Stimulated activated CD4-positive, alpha-beta T cell treated with anti-CD3 and anti-CD28 coated beads, Interleukin-1b, Interleukin-23, amount 100 ng/mL, for 48 hours (primary cell): ENCODE data around the gene MYBBP1A.

ENCODE experiments used
- DNase-seq: peaks from one replicate; pipeline ENCODE4 v3.0.0-alpha.2; 2020

MYBBP1A gene

DNA sequence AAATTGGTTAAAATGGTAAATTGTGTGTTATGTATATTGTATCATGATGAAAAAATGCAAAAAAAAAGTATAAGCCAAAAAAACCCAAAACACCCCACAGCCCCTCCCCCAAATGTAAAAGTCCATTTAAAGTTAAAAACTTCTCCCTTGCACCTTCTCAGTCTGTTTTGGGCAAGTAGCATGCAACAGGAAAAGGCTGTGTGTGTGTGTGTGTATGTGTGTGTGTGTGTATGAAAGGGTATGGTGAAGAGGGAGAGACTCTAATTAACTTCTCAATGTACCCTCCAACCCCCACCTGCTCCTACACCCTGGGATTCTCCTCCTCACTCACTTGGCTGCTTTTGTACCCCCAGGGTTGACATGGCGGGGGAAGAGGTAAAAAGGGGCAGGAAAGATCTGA is 14.4 kb upstream of the MYBBP1A start:
- no peak for DNase-seq

DNA sequence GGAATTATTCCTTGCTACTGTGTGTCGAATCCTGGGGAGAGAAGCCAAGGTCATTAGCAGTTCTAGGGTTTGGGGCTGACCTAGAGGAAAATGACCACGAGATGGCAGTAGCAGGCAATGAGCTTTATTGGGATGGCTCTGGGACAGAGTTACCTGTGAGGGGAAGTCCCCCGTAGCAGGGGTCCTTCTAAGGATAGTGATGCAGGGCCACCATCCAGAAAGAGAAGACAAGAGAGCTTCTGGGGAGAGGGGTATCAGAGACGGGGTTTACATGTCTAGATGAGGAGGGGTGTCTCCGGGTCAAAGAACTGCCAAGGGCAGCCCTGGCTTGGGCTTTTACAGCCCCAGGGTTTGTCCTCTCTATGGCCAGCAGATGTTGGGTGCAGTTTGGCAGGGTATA is 11.6 kb upstream of the MYBBP1A start:
- peak; percentile 37 for DNase-seq

DNA sequence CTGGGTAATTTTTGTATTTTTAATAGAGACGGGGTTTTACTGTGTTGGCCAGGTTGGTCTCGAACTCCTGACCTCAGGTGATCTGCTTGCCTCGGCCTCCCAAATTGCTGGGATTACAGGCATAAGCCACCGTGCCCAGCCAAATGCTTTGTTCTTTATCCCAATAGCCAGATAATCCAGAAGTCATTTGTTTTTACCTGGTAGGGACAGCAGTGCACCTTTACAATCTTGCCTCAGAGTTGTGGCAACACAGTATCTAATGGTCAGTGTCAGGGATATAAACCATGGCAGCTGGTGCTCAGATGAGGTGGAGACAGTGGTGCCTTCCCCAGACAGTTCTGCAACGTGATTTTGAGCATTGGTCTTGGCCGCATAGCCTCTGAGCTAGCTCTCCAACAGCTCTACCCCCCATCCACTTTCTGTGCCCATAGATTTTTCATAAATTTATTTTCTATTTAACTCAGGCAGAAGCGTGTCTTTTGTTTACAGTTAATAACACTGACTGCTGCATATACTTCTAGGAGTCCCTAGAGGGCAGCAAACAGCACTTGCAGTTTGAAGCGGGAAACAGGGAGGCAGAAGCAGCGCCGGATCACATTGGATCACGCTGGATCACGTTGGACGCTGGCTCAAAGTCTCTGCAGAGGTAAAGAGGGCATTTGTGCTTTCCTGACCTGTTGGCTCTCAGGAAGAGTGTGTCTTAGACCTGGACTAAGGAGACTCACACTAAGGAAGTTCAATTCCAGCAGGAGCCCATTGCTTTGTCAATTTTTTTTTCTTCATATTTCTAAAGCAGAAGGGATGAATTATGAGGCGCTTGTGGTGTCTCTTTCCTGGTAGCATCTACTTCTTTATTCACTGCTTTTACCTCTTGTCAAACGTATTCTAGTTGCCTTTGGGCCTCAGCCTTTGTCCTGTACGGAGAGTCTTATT is 10.3 kb upstream of the MYBBP1A start:
- peak; percentile 65 for DNase-seq

DNA sequence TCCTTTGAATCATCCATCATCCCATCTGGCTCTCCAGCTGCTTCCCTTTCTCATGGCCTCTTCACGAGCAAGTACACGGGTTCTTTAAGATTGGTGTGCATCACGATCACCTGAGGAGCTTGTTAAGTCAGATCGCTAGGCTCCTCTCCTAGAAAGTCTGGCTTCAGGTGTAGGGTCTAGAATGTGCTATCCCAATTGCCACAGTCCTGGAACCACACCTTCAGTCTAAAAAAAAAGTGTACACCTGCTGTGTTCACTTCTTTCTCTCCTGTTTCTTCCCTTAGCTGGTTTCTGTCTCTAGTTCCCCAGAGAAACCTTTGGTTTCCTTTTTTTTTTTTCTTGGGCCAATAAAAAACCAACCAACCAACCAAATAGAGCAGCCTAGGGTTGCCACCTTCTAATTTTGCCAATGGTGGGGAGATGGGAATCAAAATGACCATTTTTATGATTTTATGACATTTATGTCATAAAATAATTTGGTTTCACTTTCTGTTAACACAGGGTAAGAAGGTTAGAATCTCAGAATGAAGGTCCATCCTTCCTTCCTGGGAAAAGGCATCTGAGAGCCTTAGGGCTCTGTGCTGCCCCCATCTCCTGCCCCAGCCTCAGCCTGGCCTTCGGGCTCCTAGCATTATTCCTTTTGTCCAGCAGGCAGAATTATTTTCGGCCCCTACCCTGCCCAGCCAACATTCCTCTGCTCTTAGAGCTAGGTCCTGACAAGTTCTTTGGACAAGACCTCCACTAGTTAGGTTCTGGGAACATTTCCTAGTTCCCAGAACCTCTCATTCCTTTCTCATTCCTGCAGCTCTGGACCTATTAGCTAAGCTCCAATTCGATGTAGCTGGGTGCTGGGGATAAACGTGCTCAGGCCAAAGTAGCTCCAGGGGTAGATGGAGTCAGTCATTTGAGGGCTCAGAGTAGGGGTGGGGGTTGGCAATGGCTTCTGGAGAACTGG is 7.1 kb upstream of the MYBBP1A start:
- DNase-seq: no peak

DNA sequence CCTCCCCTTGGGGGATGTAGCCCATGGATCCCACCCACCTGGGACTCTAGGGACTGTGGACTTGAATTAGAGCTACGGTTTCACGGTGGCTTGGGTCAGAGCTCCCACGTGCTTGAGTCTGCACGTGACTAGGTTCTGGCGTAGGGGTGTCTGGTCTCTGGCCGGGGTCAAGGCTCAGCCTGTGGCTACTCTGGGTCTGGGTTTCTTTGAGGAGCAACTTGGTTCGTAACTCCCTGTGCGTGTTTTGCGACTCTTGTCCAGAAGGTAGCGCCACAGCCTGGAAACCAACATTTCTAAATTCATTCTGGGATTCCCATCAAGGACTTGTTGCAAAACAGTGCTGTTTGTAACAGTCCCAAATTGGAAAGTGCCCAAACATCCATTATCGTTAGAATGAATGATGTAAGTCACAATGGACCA is 5.7 kb upstream of the MYBBP1A start:
- no peak for DNase-seq

DNA sequence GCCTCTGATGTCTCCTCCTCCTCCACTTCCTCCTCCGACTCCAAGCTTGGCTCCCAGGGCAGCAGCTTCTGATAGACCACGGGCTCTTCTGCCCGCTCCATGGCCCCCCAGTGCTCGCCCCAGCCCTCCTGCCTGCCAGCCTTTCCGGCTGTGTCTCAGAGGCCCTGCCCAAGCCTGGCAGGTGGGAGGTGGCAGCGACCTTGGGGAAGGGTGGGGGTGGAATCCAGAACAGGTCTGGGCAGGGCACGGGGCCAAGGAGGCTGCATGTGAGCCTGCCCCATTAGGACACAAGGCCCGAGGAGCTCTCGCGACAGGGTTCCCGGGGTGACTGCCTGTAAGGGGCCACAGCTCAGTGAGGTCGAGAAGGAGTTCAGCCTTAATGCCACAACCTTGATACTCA is 5.2 kb upstream of the MYBBP1A start, which contains the start of gene GGT6:
Gene GGT6 (minus strand): TSS at position 157 of the 400 bp plus-strand sequence. CDS start 56 bp downstream, at position 101.
- DNase-seq: no peak

DNA sequence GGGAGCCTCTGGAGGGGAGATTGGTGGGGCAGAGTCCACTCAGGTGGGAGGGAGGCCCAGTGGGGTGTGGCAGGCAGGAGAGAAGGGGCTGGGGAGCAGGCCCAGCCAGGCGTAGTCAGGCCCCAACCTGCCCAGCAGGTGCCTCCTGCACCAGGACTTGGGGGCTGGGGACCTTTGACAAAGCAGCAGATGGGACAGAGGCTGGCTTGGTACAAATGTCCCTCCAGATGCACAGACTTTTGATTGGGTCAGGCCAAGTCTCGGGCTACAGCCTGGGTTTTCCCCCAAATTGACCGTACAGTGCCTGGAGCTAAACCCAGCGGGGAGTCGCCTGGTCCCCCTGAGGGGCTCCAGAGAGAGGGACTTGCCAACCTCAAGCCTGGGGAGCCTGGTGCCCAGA is 4.8 kb upstream of the MYBBP1A start:
- DNase-seq: no peak

DNA sequence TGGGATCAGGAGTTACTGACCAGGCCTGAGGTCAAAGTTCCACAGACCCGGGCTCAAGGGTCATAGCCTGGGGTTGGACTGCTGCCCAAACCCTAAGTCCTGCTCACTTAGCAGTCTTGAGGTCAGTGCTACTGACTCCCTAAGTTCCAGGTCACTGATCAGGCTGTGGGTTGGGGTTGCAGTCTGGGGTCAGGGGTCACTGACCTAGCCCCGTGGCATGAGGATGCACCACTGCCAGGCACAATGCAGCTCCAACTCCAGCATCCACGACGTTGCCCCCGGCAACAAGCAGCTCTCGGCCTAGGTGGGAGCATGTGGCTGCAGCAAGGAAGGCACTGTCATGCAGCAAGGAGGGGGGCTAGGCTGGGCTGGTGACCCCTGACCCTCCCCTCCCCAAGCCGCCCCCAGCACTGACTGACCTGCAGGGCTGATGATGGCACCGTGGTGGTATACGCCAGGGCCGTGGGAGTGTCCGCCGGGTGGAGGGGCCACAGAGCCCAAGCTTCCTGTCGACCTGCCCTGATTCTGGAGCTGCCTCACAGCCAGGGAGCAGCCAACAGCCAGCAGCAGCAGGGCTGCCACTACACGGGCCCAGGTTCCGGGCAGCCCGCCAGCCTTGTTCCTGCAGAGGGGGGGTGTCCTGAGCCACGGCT is 4.1 kb upstream of the MYBBP1A start:
- no peak for DNase-seq

DNA sequence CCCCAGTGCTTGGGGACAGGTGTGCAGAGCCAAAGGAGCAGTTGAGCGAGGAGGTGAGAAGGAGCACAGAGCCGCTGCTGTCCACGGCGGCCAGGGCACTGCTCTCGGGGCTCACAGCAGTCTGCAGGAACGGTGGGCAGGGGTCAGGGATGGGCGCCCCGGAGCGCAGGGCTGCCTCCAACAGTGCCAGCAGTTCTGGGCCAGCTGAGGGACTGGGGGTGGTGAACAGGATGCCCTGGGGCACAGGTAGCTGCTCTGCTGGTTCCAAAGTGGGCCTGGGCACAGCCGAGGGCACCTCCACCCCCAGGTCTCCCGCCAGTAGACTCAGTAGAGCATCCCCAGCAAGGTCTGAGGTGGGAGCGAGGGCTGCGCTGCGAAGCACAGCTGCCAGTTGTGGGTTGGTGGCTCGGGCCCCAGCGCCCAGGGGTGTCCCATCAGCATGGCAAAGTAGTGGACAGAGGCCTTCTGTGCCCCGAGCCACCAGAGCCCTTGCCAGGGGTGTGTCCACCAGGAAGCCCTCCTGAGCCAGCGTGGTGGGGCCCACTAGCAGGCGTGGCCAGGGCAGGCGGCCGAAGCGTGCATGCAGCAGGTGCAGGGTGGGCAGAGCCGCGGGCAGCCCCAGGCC is 3.3 kb upstream of the MYBBP1A start:
- DNase-seq: no peak

DNA sequence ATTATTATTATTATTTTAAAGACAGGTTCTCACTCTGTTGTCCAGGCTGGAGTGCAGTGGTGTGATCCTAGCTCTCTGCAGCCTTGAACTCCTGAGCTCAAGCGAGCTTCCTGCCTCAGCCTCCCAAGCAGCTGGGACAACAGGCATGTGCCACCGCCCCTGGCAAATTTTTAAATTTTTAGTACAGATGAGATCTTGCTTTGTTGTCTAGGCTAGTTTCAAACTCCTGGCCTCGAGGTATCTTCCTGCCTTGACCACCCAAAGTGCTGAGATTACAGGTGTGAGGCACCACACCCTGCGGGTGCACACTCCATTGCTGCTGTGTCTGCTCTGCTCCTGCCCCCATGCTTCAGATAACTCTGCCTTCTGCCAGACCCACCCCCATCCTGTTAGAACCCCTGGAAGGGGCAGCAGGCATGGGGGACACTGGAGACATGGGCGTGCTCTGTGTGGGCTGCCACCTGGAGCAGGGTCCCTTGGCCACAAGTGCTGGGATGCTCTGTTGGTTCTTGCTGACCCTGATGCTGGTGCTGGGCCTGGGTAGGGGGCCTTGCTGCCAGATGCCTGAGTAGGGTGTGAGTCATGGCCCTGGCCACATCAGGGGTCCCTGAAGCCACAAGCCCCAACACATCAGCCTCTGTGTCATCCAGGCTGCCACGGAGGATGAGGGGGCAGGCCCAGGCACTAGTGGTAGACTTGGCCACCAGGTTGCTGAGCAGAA is 2.6 kb upstream of the MYBBP1A start:
- no peak for DNase-seq

DNA sequence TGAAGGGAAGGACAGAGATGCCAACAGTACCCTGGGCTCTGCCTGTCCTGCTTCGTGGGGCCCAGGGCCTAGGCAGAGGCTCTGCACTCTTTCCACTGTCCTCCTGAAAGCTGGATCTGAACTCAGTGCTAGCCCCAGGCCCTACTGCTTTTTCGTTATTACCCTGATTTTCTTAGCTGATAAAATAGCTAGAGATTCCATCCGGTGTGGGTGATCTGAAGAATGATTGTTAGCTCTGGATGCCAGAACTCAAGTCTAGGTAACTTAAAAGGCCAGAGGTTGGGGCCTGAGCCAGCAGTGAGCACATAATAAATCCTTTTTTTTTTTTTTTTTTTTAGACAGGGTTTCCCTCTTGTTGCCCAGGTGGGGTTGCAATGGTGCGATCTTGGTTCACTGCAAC is 1.8 kb upstream of the MYBBP1A start:
- no peak for DNase-seq

DNA sequence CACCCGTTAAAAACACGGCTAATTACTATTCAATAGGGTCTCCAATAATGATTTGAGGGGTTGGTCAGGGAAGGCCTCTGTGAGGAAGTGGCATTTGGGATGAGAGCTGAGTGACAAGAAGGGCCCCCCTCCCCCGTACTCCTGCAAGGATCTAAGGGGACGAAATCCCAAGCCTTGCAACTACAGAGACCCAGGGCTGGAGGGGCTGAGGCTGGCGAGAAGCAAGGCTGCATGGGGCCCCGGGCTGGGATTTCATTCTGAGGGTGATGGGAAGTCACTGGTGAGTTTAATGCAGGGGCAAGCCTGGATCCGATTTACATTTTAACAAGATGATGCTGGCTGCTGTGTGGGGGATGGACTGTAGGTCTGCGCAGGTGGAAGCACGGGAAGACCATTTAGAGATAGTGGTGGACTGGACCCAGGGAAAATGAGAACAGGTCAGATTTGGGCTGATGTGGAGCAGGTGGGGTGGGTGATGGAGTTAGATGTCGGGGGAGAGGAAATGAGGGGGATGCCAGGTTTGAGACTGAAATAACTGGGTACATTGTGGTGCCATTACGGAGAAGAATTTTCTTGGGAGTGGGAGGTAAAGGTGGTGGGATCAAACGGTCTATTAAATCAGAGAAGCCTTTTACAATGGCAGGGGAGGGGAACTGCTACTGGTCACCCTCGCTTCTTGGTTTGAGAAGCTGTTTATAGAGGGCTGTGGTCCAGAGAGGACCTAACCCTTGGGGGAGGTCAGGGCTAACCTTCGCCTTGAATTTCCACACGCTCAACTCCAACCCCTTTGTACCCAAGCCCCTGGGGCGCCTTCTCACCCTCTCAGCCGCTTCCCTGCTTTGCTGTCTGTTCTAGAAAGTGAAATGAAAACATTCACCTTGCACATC is 932 bp upstream of the MYBBP1A start:
- no peak for DNase-seq

DNA sequence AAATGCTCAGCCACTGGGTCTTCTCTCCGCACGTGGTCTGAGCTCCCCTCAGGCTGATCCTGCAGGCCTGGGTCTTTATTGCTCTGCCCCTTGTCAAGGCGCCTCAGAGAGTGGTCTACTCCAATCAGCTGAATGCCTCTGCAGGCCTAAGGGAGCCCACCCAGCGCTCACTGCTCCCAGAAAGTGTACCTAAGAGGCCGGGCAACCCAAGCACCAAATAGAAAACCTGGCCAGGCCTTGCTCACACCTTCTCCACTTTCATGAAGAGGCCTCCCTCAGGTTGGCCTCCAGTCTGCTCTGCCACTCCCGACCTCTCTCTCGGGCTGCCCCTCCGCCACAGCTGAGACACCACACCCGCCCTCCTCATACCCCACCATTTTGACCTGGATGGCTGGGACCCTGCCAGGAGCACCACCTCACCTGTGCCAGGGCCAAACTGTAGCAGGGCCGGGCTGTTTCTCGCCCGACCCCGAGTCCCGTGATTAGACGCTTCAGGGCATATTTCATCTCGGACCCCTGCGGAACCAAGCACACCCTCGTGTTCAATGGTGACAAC is 665 bp downstream of the MYBBP1A start:
- DNase-seq: no peak

DNA sequence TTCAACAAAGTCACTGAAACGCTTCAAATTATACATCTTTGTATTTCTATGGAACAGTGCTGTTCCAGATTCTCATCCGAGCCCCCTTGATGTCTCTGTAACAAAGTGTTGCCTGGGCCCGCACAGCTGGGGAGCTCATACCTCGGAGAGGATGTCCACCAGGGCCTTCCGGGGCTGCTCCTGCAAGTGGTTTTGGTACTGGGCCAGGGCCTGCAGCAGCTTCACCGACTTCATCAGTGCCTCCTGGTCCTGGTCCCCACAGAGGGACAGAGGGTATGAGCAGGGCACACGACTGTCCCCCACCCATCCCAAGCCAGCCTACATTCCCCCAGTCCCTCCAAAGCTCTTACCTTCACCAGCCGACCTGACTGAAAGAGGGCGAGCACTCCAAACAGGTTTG is 1.5 kb downstream of the MYBBP1A start:
- no peak for DNase-seq

DNA sequence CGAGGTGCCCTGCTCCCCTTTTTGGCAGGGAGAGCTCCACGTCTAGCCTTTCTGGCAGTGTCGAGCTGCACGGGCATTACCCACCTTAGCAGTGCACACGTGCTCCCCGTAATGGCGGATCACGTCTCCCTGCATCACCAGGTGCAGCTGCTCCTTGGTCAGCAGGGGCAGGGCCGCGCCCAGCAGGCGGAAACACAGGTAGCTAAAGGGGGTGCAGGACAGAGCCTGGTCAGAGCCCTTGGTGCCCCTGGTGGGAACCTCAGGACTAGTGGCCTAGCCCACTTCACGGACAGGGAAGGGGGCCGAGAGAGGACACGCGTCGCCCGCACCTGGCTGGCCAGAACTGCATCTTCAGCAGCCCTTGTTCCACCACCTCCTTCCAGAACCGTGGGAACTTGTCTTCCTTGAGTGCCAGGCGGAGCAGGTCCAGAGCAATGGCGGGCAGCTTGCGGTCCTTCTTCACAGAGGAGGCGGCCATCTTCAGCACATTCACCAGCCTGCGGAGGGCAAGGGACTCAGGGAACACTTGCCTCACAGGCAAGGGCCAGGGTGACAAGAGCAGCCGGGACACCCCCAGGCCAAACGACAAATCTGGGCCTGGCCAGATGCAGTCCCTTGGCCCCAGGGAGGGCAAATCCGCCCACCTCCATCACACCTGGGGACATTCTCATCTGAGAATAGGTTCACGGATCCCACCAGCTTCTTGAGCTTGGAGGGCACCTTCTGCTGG is 3.2 kb downstream of the MYBBP1A start:
- DNase-seq: no peak

DNA sequence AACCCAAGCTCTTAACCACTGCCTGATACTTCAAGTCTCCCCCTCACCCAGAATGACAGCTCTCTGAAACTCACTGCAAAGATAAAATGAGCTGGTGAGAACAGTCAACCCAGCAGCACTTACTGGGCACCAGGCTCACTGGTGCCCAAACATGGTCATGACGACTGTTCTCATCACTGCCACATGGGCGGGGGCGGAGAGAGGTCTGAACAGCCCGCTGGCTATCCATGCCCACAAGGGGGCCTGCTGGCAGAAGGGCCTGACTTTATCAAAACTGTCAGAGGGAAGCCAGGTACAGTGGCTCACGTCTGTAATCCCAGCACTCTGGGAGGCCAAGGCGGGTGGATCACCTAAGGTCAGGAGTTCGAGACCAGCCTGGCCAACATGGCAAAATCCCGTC is 4.0 kb downstream of the MYBBP1A start:
- DNase-seq: peak; percentile 43

DNA sequence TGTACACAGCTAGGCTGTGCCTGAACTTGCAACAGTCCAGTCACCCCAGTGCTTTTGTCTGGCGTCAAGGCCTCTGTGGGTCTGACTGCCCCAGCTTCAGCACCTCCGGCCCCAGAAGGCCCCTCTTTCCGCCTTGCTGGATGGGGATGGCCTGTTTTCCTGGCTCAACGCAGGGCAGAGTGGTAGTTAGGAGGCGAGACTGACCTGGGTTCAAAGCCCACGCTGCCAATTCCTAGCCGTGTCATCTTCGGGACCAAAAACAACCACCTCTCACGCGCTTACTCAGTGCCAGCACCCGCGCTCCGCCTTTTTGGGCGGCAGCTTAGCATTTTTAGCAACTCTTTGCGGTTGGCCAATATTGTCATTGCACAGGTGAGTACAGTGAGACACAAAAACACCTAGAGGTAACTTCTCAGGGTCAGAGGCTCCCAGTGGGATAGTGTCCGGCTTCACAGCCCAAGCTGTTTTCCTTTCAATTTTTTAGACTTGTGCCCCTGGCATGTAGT is 4.6 kb downstream of the MYBBP1A start:
- no peak for DNase-seq

DNA sequence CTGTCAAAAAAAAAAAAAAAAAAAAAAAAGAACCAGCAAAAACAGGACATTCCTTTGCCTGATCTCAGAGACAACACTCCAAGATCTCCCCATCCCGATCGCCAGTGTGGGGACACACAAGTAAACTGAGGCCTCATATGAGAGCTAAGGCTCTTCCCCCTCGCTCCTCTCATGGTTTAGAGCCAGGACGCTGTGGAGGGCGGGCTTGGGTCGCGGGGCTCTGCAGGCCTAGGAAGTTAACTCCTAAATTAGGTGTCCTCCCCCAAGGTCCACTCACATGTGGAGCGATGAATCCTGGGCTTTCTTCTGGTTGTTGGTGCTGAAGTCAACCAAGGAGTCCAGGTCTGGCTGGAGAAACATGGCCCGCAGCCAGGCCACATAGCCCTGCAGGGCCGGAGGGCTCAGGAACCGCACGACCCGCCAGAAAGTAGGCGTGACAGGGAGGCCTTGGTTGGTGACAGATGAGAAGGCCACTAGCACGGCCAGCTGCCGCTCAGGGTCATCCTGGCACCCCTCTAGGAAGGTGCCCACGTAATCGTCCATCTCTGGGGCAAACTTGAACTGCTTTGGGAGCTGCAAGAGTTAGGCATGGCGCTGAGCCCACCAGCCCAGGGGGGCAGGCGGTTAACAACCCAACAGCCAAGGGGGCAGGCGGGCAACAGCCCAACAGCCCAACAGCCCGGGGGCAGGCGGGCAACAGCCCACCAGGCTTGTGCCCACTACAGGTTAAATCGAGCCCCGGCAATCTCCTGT is 5.2 kb downstream of the MYBBP1A start:
- DNase-seq: no peak
